B cell (primary cell): ENCODE measurements around the gene SLC39A11. TPM values are rescaled to one million over a fixed set of nuclear protein-coding genes. Genes with fewer than 3 reads are reported as not detected.

ENCODE experiments used
- ATAC-seq: fragments of 200-7000 bp; cut with Tn5 transposase; one replicate; pipeline ENCODE4 v1.10.0; 2021; ENCODE audit warnings: low read depth, mild to moderate bottlenecking, moderate number of reproducible peaks, moderate library complexity
- CTCF ChIA-PET: fragments of 350-600 bp; sonication (Branson Sonifier 250); formaldehyde crosslinking; loops from one replicate; lab custom pipeline; 2021; ENCODE audit warnings: antibody characterized with exemption, inconsistent platforms; lab: Charles Lee
- POLR2A ChIA-PET: fragments of 350-600 bp; sonication (Branson Sonifier 250); formaldehyde crosslinking; loops from one replicate; lab custom pipeline; 2021; ENCODE audit warnings: antibody characterized with exemption; lab: Charles Lee
- DNase-seq: peaks from one replicate; pipeline ENCODE4 v3.0.0; 2013
- H2AFZ ChIP-seq: 2 replicates; pipeline ENCODE4 v1.6.1; 2012; ENCODE audit warnings: mild to moderate bottlenecking, low read depth, low read length; ENCODE audit not compliant: insufficient read depth, poor library complexity, severe bottlenecking
- H3K27ac ChIP-seq, 2 donors: 1 replicate in 1 of 2; 2 replicates in 1 of 2; pipeline ENCODE4 v1.5.1; 2012 to 2013; ENCODE audit warnings: low read length in 2 of 2, mild to moderate bottlenecking in 2 of 2, moderate library complexity in 1 of 2
- H3K27me3 ChIP-seq, 4 experiments: fragments of 200-600 bp in 1 of 4; sonication (generic) in 1 of 4; replicated peaks in 1 of 4; 1 replicate in 2 of 4; 2 replicates in 2 of 4; pipeline versions ENCODE4 v1.6.1 to v1.7.0; 2013 to 2016; ENCODE audit warnings: low read length in 3 of 4, mild to moderate bottlenecking in 2 of 4, mixed read lengths in 1 of 4, moderate library complexity in 1 of 4; ENCODE audit not compliant: insufficient read depth in 4 of 4, control insufficient read depth in 3 of 4; ENCODE audit errors: control extremely low read depth in 1 of 4
- H3K36me3 ChIP-seq, 2 experiments: replicated peaks in 1 of 2; 1 replicate in 1 of 2; 2 replicates in 1 of 2; pipeline versions ENCODE4 v1.6.1 to v1.7.1; 2013; ENCODE audit warnings: low read length in 1 of 2; ENCODE audit not compliant: insufficient read depth in 2 of 2, control insufficient read depth in 1 of 2; ENCODE audit errors: control extremely low read depth in 1 of 2, extremely low read depth in 1 of 2
- H3K4me1 ChIP-seq, 2 donors: fragments of 200-600 bp in 1 of 2; sonication (generic) in 1 of 2; 1 replicate in 1 of 2; 2 replicates in 1 of 2; pipeline versions ENCODE4 v1.5.1 to v1.6.1; 2013 to 2017; ENCODE audit warnings: low read length in 2 of 2; ENCODE audit not compliant: control insufficient read depth in 2 of 2, insufficient read depth in 2 of 2
- H3K4me2 ChIP-seq: replicated peaks from 2 replicates; pipeline ENCODE3; 2012; ENCODE audit warnings: mild to moderate bottlenecking, low read depth, low read length; ENCODE audit not compliant: poor library complexity, severe bottlenecking
- H3K4me3 ChIP-seq, 5 experiments: fragments of 200-600 bp in 1 of 5; sonication (generic) in 1 of 5; 1 replicate in 3 of 5; 2 replicates in 2 of 5; pipeline versions ENCODE4 v1.5.1 to v1.7.0; 2011 to 2016; ENCODE audit warnings: low read length in 4 of 5, mild to moderate bottlenecking in 4 of 5, low read depth in 2 of 5, control low read depth in 1 of 5, moderate library complexity in 1 of 5; ENCODE audit not compliant: insufficient read depth in 1 of 5; ENCODE audit errors: control extremely low read depth in 1 of 5, extremely low read depth in 1 of 5
- H3K79me2 ChIP-seq: fragments of 200-600 bp; sonication (generic); one replicate; pipeline ENCODE4 v1.6.0; 2016; ENCODE audit warnings: low read length; ENCODE audit not compliant: control insufficient read depth, insufficient read depth
- H3K9ac ChIP-seq: fragments of 200-600 bp; sonication (generic); 2 replicates; pipeline ENCODE4 v1.6.1; 2017; ENCODE audit warnings: mild to moderate bottlenecking, low read length, moderate library complexity
- H3K9me3 ChIP-seq, 3 donors: one replicate each; pipeline versions ENCODE4 v1.6.1 to v1.7.1; 2013; ENCODE audit warnings: low read length in 2 of 3; ENCODE audit not compliant: control insufficient read depth in 2 of 3, insufficient read depth in 1 of 3; ENCODE audit errors: control extremely low read depth in 1 of 3
- H4K20me1 ChIP-seq: 2 replicates; pipeline ENCODE4 v1.6.0; 2012; ENCODE audit warnings: mild to moderate bottlenecking, low read length; ENCODE audit not compliant: insufficient read depth, control insufficient read depth, poor library complexity, severe bottlenecking
- H3K27ac Mint-ChIP-seq: one replicate; pipeline ENCODE4 v1.8.0; 2021; ENCODE audit warnings: mixed read lengths
- H3K27me3 Mint-ChIP-seq: one replicate; pipeline ENCODE4 v1.8.0; 2021; ENCODE audit warnings: mixed read lengths
- H3K4me1 Mint-ChIP-seq: one replicate; pipeline ENCODE4 v1.8.0; 2021; ENCODE audit warnings: mixed read lengths
- H3K4me3 Mint-ChIP-seq: one replicate; pipeline ENCODE4 v1.8.0; 2021; ENCODE audit warnings: mixed read lengths
- H3K9me3 Mint-ChIP-seq: one replicate; pipeline ENCODE4 v1.8.0; 2022; ENCODE audit warnings: mixed read lengths; ENCODE audit not compliant: insufficient read depth
- CTCF ChIP-seq: fragments of 200-600 bp; IDR thresholded peaks from one replicate; pipeline ENCODE4 v1.8.0; 2022; ENCODE audit warnings: antibody characterized with exemption, mild to moderate bottlenecking
- EZH2 ChIP-seq: IDR thresholded peaks from 2 replicates; pipeline ENCODE4 v1.6.1; 2012; ENCODE audit warnings: borderline replicate concordance, low read depth, mild to moderate bottlenecking, moderate library complexity, low read length; ENCODE audit not compliant: insufficient read depth, poor library complexity, severe bottlenecking
- WGBS: methylation state at CpG from one replicate; pipeline ENCODE4 v1.1.5; 2013; ENCODE audit warnings: missing lambda C conversion rate; ENCODE audit not compliant: insufficient coverage; 5-methylcytosine and 5-hydroxymethylcytosine counted together
- intact Hi-C: fragments of 100-400 bp; cut with micrococcal nuclease; formaldehyde crosslinking; loops from one replicate; pipeline ENCODE4 v1.10.0; 2022
- polyA plus RNA-seq: library from polyadenylated mRNA; depleted of rRNA; stranded (reverse); fragments of >200 nt; gene quantifications from 2 replicates; pipeline ENCODE4 v1.2.3, GENCODE V29; 2012
- total RNA-seq, 2 donors: library from RNA; stranded (reverse); fragments of 120-200 nt in 1 of 2; gene quantifications; 1 replicate in 1 of 2; 2 replicates in 1 of 2; pipeline versions ENCODE4 v1.2.3 to v1.2.4, GENCODE V29; 2013 to 2022

SLC39A11 gene
- total and polyA plus RNA-seq, 2 donors (not counting 1 experiment from before 2014, with no cell fraction given): 6.9 to 39.6 TPM

- H3K27me3 ChIP-seq: no peaks in the 10 kb centered on the region
- H3K36me3 ChIP-seq: no peaks in the 10 kb centered on the region
- peaks cover 0 to 4% of the 10 kb centered on the region in 2 donors for H3K4me1 ChIP-seq
- Mint-ChIP-seq H3K9me3 (no peaks in the 10 kb centered on the region), H3K4me3 (no peak overlapping the region), H3K27me3 (no peaks in the 10 kb centered on the region), H3K27ac (no peak overlapping the region), H3K4me1 (peaks cover 3% of the 10 kb centered on the region)
- no peak for TF ChIP-seq EZH2
- CTCF ChIA-PET: interaction anchor here (2.6 kb wide), 1 partner anchor 172 kb away, joined by 8 read pairs; no protein-coding TSS in a partner anchor
- no peak for DNase-seq
- ATAC-seq: no peak
- H3K4me3 ChIP-seq: no peak overlapping the region
- H3K9ac ChIP-seq: no peak overlapping the region
- POLR2A ChIA-PET: no interaction called here
- intact Hi-C loops: no loop called here
- no peak overlapping the region for H2AFZ ChIP-seq
- no peaks in the 10 kb centered on the region for H3K9me3 ChIP-seq
- H3K27ac ChIP-seq: no peak overlapping the region
- H3K4me2 ChIP-seq: no peak overlapping the region
- 87% methylated on average over 7 of the region's 9 CpGs for WGBS
- no peaks in the 10 kb centered on the region for H4K20me1 ChIP-seq
- H3K79me2 ChIP-seq: no peaks in the 10 kb centered on the region
Observed at GRCh38 chr17:72984145-72984925, 108.2 kb downstream of the SLC39A11 start.

- Mint-ChIP-seq H3K4me3 (no peak overlapping the region), H3K9me3 (no peaks in the 10 kb centered on the region), H3K27me3 (no peaks in the 10 kb centered on the region), H3K27ac (no peak overlapping the region), H3K4me1 (peaks cover 11% of the 10 kb centered on the region)
- ChIA-PET POLR2A (interaction anchor here (0.7 kb wide), 1 partner anchor 149 kb away, joined by 3 read pairs; no protein-coding TSS in a partner anchor), CTCF (interaction anchor here (2.6 kb wide), 1 partner anchor 173 kb away, joined by 8 read pairs; no protein-coding TSS in a partner anchor)
- Histone ChIP-seq H3K4me3 (no peak overlapping the region), H4K20me1 (no peaks in the 10 kb centered on the region), H2AFZ (no peak overlapping the region), H3K36me3 (no peaks in the 10 kb centered on the region), H3K4me1 (peaks cover 0 to 8% of the 10 kb centered on the region in 2 donors), H3K9me3 (no peaks in the 10 kb centered on the region), H3K27me3 (no peaks in the 10 kb centered on the region), H3K4me2 (no peak overlapping the region), H3K9ac (no peak overlapping the region), H3K79me2 (no peaks in the 10 kb centered on the region), H3K27ac (no peak overlapping the region)
- intact Hi-C loops: no loop called here
- WGBS: 83% methylated on average over 1 of the region's 3 CpGs
- ATAC-seq (no peak), DNase-seq (no peak)
- no peak for TF ChIP-seq CTCF
Observed at GRCh38 chr17:72982680-72983079, 109.8 kb downstream of the SLC39A11 start.
